ENCODE data around the gene NANS.

DNA sequence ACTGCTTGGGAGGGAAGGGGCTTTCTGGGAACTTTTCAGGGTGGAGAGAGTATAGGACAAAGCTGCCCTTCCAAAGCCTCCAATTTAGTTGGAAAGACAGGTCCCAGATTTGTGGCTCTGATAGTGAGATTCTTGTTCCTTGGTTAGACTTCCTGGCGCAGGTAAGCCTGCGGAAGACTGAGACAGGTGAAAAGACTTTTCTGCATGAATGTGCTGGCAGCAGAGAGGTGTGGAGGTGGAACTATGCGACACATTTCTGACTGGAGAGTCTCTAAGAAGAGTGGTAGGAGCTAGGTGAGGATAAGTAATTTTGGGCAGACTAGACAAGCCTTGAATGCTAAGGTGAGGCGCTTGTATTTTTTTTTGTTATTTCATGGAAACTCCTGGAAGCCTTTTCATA is 29.9 kb downstream of the NANS start:
- TF ChIP-seq ZNF274 (IDR thresholded peaks at IDR 0.05; ENCODE audit: low read depth, low read length) (no peak), YY1 (IDR thresholded peaks at IDR 0.05; ENCODE audit: insufficient read depth, insufficient read length) (no peak), SUZ12 (IDR thresholded peaks at IDR 0.05; ENCODE audit: extremely low read depth, insufficient read depth, insufficient read length) (no peak)

All from NT2/D1 (cell line).